Measurements from ENCODE around the gene ZSCAN20. TPM values are rescaled to one million over a fixed set of nuclear protein-coding genes. Genes with fewer than 3 reads are reported as not detected.

ZSCAN20 gene
- total and polyA plus RNA-seq, 7 donors: 0.75 to 4.9 (median 2.8) TPM

DNA sequence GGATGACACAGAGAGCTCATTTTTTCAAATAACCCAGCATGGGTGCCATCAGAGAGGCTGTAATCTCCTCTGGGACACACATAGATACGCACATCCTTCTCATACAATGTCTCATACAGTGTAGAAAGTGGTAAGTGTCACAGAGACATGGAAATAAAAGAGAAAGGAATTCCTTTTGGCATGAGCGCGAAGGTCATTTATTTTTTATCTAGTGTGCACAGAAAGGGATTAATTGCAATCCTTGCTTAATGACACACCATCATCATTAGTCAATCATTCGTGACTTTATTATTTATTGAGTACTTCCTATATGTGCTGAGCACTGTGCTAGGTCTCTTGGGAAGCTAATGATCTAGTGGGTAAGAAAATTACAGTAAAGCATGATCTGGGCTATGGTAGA, 5.0 kb downstream of the ZSCAN20 start:
- Histone ChIP-seq H3K4me3 (no peak overlapping the region), H3K4me1 (peaks cover 6% of the 10 kb centered on the region), H3K27me3 (ENCODE audit: insufficient read depth in 3 of 3, low read length in 2 of 3) (no peaks in the 10 kb centered on the region), H3K9me3 (no peaks in the 10 kb centered on the region), H3K36me3 (ENCODE audit: insufficient read depth in 1 of 2, low read depth in 1 of 2) (peaks cover 4 to 36% of the 10 kb centered on the region in 2 donors), H3K27ac (no peak overlapping the region)
- intact Hi-C loops (cut with DNase I): loop anchor here in 1 of 2 donors (10.0 kb wide), 1 partner anchor 137 kb away; no protein-coding TSS in a partner anchor
- WGBS, 3 donors: 71 to 84% (median 74%) methylated on average over 4 of the region's 4 CpGs
- ATAC-seq: no peak
- TF ChIP-seq, protein P1, sequence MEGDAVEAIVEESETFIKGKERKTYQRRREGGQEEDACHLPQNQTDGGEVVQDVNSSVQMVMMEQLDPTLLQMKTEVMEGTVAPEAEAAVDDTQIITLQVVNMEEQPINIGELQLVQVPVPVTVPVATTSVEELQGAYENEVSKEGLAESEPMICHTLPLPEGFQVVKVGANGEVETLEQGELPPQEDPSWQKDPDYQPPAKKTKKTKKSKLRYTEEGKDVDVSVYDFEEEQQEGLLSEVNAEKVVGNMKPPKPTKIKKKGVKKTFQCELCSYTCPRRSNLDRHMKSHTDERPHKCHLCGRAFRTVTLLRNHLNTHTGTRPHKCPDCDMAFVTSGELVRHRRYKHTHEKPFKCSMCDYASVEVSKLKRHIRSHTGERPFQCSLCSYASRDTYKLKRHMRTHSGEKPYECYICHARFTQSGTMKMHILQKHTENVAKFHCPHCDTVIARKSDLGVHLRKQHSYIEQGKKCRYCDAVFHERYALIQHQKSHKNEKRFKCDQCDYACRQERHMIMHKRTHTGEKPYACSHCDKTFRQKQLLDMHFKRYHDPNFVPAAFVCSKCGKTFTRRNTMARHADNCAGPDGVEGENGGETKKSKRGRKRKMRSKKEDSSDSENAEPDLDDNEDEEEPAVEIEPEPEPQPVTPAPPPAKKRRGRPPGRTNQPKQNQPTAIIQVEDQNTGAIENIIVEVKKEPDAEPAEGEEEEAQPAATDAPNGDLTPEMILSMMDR (IDR thresholded peaks at IDR 0.05): no peak
- DNase-seq: no peak

DNA sequence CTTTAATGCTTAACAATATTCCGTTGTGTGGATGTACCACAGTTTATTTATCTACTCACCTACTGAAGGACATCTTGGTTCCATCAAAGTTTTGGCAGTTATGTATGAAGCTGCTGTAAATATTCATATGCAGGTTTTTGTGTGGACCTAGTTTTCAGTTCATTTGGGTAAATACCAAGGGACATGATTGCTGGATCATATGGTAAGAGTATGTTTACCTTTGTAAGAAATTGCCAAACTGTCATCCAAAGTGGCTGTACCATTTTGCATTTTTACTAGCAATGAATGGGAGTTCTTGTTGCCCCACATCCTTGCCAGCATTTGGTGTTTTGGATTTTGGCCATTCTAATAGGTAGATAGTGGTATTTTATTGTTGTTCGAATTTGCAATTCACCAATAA, 10.0 kb downstream of the ZSCAN20 start:
- Histone ChIP-seq H3K4me1 (no peaks in the 10 kb centered on the region), H3K36me3 (ENCODE audit: insufficient read depth in 1 of 2, low read depth in 1 of 2) (peaks cover 7 to 51% of the 10 kb centered on the region in 2 donors), H3K9me3 (peaks cover 7% of the 10 kb centered on the region), H3K27ac (no peak overlapping the region), H3K4me3 (no peak overlapping the region), H3K27me3 (ENCODE audit: insufficient read depth in 3 of 3, low read length in 2 of 3) (no peaks in the 10 kb centered on the region)
- intact Hi-C loops (cut with DNase I): no loop called here
- no peak for ATAC-seq
- TF ChIP-seq, protein P1 (IDR thresholded peaks at IDR 0.05): no peak
- 92 to 97% (median 97%) methylated on average over 2 of the region's 2 CpGs for WGBS, 3 donors
- no peak for DNase-seq

DNA sequence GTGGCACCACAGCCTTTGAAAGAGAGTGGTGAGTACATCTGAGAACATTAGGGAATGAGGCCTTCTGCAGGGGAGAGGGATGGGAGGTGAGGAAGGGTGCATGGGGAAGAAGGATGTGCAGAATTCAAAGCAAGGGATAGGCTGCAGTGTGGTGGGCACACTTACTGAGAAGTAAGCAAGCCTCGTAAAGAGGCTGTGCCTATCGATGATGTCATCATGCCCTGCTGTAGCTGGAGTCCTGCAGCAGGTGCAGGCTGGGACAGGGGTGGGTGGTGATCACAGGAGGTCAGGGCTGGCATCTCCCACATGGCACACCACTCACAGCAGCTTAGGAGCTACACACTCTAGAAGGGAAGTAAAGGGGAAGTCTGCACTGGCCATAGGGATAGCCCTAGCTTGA, 16.2 kb downstream of the ZSCAN20 start:
- WGBS, 3 donors: 96 to 97% (median 96%) methylated on average over 2 of the region's 2 CpGs
- TF ChIP-seq, protein P1 (IDR thresholded peaks at IDR 0.05): no peak

DNA sequence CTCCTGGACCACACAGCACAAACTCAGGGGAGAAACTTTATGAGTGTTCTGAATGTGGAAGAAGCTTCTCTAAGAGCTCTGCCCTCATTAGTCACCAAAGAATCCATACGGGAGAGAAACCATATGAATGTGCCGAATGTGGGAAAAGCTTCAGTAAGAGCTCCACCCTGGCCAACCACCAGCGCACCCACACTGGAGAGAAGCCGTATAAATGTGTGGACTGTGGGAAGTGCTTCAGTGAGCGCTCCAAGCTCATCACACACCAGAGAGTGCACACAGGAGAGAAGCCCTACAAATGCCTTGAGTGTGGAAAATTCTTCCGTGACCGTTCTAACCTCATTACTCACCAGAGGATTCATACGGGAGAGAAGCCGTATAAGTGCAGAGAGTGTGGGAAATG, 22.5 kb downstream of the ZSCAN20 start:
- Histone ChIP-seq H3K9me3 (peaks cover 37% of the 10 kb centered on the region), H3K36me3 (ENCODE audit: insufficient read depth in 1 of 2, low read depth in 1 of 2) (peaks cover 23 to 50% of the 10 kb centered on the region in 2 donors), H3K4me3 (no peak overlapping the region), H3K4me1 (no peaks in the 10 kb centered on the region), H3K27me3 (ENCODE audit: insufficient read depth in 3 of 3, low read length in 2 of 3) (no peaks in the 10 kb centered on the region), H3K27ac (no peak overlapping the region)
- intact Hi-C loops (cut with DNase I): no loop called here
- ATAC-seq: no peak
- TF ChIP-seq, protein P1 (IDR thresholded peaks at IDR 0.05): no peak
- DNase-seq: no peak
- WGBS, 3 donors: 96 to 97% (median 97%) methylated on average over 9 of the region's 9 CpGs

More for the DNA sequence above, 16.2 kb downstream of the ZSCAN20 start:
- ATAC-seq: no peak
- H3K27ac ChIP-seq: no peak overlapping the region
- H3K4me1 ChIP-seq: no peaks in the 10 kb centered on the region
- H3K36me3 ChIP-seq (ENCODE audit: insufficient read depth in 1 of 2, low read depth in 1 of 2): peaks cover 15 to 60% of the 10 kb centered on the region in 2 donors
- intact Hi-C loops (cut with DNase I): no loop called here
- peaks cover 16% of the 10 kb centered on the region for H3K9me3 ChIP-seq
- H3K4me3 ChIP-seq: no peak overlapping the region
- no peaks in the 10 kb centered on the region for H3K27me3 ChIP-seq (ENCODE audit: insufficient read depth in 3 of 3, low read length in 2 of 3)
- DNase-seq: no peak

DNA sequence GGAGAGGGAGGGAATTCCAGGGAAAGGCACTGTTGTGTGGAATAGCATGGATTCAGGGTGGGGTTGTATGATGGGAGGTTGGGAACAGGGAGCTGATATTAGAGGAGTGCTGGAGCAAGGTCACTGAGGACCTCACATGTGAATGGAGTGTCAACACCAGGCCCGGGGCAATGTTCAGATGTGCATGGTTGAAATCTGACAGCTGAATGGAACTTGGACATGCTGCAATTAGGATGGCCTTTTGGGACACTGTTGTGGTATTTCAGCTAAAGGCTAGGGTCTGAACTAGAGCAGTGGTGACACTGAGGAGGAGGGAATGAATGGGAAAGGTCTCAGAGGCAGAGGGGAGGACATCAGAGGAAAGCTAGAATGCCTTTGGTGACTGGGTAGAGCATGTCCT, 25.0 kb downstream of the ZSCAN20 start:
- Histone ChIP-seq H3K27me3 (ENCODE audit: insufficient read depth in 3 of 3, low read length in 2 of 3) (no peaks in the 10 kb centered on the region), H3K27ac (no peak overlapping the region), H3K9me3 (peaks cover 40% of the 10 kb centered on the region), H3K4me3 (no peak overlapping the region), H3K36me3 (ENCODE audit: insufficient read depth in 1 of 2, low read depth in 1 of 2) (peaks cover 14 to 28% of the 10 kb centered on the region in 2 donors), H3K4me1 (no peaks in the 10 kb centered on the region)
- intact Hi-C loops (cut with DNase I): no loop called here
- DNase-seq: no peak
- 91 to 95% (median 93%) methylated on average over 1 of the region's 1 CpG for WGBS, 3 donors
- TF ChIP-seq, protein P1 (IDR thresholded peaks at IDR 0.05): no peak
- ATAC-seq: no peak

Measured in psoas muscle (tissue), 8 donors.